Measurements from ENCODE around the gene DIAPH2.

The DIAPH2 gene

DNA sequence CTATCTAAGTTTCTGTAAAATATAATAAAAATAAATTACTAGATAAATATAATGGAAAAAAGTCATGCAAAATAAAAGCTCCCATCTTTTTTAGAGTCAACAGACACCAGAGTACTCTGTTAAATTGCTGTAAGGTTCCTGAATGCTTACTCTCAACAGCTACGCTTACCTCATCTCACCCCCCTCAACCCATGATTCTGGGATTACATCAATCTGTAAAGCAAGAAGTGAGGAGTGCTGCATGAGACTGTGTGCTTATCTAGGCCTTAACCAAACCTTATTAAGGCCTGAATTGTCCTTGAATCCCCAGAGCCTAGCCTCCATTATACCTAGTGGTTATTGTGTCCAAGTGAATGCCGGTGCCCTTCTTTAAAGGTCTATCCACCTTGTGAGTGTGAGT, 934.9 kb downstream of the DIAPH2 start:
- TF ChIP-seq TRIM28 (IDR thresholded peaks at IDR 0.05; ENCODE audit: borderline replicate concordance, low read length): peak; percentile 10; the same call in 1 of the 2 replicates
- TF ChIP-seq GLI4 (tag by site-specific recombination; IDR thresholded peaks at IDR 0.05): no peak
- TF ChIP-seq ZNF623 (tag by site-specific recombination; IDR thresholded peaks at IDR 0.05): no peak

DNA sequence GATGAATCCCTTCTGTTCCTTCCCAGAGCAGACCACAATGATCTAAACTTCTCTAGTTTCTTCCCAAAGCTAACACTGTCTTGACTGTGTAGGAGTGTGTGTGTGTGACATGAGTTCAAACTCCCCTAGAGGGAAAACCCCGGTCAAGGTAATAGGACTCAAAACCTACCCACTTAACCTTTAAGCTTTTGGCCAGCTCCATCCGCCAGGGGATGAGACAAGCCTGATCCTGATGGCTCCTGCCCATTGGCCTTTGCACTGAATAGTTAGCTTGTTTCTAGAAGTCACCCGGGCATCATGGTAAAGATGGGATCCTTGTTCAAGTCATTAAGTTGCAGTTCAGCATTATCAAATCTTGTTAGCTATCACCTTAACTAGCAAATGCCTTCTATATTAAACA, 937.5 kb downstream of the DIAPH2 start:
- Histone ChIP-seq H3K9me3 (ENCODE audit: control insufficient read depth, insufficient read depth, low read depth, low read length) (no peaks in the 10 kb centered on the region), H3K36me3 (ENCODE audit: control insufficient read depth in 2 of 2, insufficient read depth in 1 of 2, low read length in 2 of 2) (no peaks in the 10 kb centered on the region), H3K4me3 (ENCODE audit: low read depth, low read length) (no peak overlapping the region), H3K4me1 (ENCODE audit: control insufficient read depth, insufficient read depth, low read length) (no peaks in the 10 kb centered on the region), H3K27ac (ENCODE audit: extremely low read depth, low read depth, low read length) (no peak overlapping the region)
- TF ChIP-seq ZNF670 (tag by site-specific recombination; IDR thresholded peaks at IDR 0.05; ENCODE audit: low read depth) (no peak), KLF9 (tag by site-specific recombination; IDR thresholded peaks at IDR 0.05; ENCODE audit: low read depth) (no peak), ZNF292 (tag by site-specific recombination; IDR thresholded peaks at IDR 0.05; ENCODE audit: borderline replicate concordance, low read depth) (no peak), TRIM28 (IDR thresholded peaks at IDR 0.05; ENCODE audit: borderline replicate concordance, low read length) (no peak), ZNF548 (tag by site-specific recombination; IDR thresholded peaks at IDR 0.05) (no peak), BCL11A (tag by site-specific recombination; IDR thresholded peaks at IDR 0.05; ENCODE audit: low read depth) (no peak), SCRT2 (tag by site-specific recombination; IDR thresholded peaks at IDR 0.05) (no peak), ZNF624 (tag by site-specific recombination; IDR thresholded peaks at IDR 0.05) (no peak), ZNF16 (tag by site-specific recombination; IDR thresholded peaks at IDR 0.05; ENCODE audit: low read depth) (no peak), GLI2 (tag by site-specific recombination; IDR thresholded peaks at IDR 0.05; ENCODE audit: borderline replicate concordance, low read depth) (no peak), ZNF555 (tag by site-specific recombination; conservative IDR thresholded peaks at IDR 0.05) (no peak), ZNF837 (tag by site-specific recombination; IDR thresholded peaks at IDR 0.05) (no peak), ZNF501 (tag by site-specific recombination; IDR thresholded peaks at IDR 0.05) (no peak), SP7 (tag by site-specific recombination; IDR thresholded peaks at IDR 0.05) (no peak), PRDM1 (tag by site-specific recombination; IDR thresholded peaks at IDR 0.05) (no peak)
- TF ChIP-seq, protein P1, sequence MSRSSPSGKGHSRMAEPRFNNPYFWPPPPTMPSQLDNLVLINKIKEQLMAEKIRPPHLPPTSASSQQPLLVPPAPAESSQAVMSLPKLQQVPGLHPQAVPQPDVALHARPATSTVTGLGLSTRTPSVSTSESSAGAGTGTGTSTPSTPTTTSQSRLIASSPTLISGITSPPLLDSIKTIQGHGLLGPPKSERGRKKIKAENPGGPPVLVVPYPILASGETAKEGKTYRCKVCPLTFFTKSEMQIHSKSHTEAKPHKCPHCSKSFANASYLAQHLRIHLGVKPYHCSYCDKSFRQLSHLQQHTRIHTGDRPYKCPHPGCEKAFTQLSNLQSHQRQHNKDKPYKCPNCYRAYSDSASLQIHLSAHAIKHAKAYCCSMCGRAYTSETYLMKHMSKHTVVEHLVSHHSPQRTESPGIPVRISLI (tag by site-specific recombination; IDR thresholded peaks at IDR 0.05): no peak
- TF ChIP-seq, protein P2, sequence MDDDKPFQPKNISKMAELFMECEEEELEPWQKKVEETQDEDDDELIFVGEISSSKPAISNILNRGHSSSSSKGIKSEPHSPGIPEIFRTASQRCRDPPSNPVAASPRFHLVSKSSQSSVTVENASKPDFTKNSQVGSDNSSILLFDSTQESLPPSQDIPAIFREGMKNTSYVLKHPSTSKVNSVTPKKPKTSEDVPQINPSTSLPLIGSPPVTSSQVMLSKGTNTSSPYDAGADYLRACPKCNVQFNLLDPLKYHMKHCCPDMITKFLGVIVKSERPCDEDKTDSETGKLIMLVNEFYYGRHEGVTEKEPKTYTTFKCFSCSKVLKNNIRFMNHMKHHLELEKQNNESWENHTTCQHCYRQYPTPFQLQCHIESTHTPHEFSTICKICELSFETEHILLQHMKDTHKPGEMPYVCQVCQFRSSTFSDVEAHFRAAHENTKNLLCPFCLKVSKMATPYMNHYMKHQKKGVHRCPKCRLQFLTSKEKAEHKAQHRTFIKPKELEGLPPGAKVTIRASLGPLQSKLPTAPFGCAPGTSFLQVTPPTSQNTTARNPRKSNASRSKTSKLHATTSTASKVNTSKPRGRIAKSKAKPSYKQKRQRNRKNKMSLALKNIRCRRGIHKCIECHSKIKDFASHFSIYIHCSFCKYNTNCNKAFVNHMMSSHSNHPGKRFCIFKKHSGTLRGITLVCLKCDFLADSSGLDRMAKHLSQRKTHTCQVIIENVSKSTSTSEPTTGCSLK (tag by site-specific recombination; IDR thresholded peaks at IDR 0.05): no peak
- TF ChIP-seq, protein P3, sequence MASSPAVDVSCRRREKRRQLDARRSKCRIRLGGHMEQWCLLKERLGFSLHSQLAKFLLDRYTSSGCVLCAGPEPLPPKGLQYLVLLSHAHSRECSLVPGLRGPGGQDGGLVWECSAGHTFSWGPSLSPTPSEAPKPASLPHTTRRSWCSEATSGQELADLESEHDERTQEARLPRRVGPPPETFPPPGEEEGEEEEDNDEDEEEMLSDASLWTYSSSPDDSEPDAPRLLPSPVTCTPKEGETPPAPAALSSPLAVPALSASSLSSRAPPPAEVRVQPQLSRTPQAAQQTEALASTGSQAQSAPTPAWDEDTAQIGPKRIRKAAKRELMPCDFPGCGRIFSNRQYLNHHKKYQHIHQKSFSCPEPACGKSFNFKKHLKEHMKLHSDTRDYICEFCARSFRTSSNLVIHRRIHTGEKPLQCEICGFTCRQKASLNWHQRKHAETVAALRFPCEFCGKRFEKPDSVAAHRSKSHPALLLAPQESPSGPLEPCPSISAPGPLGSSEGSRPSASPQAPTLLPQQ (tag by site-specific recombination; IDR thresholded peaks at IDR 0.05): no peak
- ChIA-PET CTCF (no interaction called here), POLR2A (no interaction called here)

More for the DNA sequence above, 934.9 kb downstream of the DIAPH2 start:
- H3K4me3 ChIP-seq (ENCODE audit: low read depth, low read length): no peak overlapping the region
- CTCF ChIA-PET: no interaction called here
- POLR2A ChIA-PET: no interaction called here
- H3K9me3 ChIP-seq (ENCODE audit: control insufficient read depth, insufficient read depth, low read depth, low read length): no peaks in the 10 kb centered on the region
- no peaks in the 10 kb centered on the region for H3K36me3 ChIP-seq (ENCODE audit: control insufficient read depth in 2 of 2, insufficient read depth in 1 of 2, low read length in 2 of 2)
- H3K27ac ChIP-seq (ENCODE audit: extremely low read depth, low read depth, low read length): no peak overlapping the region
- H3K4me1 ChIP-seq (ENCODE audit: control insufficient read depth, insufficient read depth, low read length): no peaks in the 10 kb centered on the region

All from HEK293 (cell line).